Keratinocyte (primary cell): ENCODE measurements around the gene CCL28.

Experiments used
- CTCF ChIP-seq, 3 experiments: IDR thresholded peaks in 1 of 3; conservative IDR thresholded peaks in 1 of 3; optimal IDR thresholded peaks in 1 of 3; 2 replicates in 2 of 3; 3 replicates in 1 of 3; pipeline versions ENCODE3 to v1.5.1; 2011; ENCODE audit warnings: low read length in 3 of 3, mild to moderate bottlenecking in 3 of 3, moderate library complexity in 2 of 3, control low read depth in 1 of 3, inconsistent platforms in 1 of 3; ENCODE audit not compliant: insufficient read depth in 2 of 3; ENCODE audit errors: extremely low read depth in 1 of 3
- EZH2 ChIP-seq: IDR thresholded peaks from one replicate; pipeline ENCODE4 v1.6.1; 2012; ENCODE audit warnings: inconsistent platforms, mild to moderate bottlenecking, low read length, moderate library complexity

- TF ChIP-seq CTCF (optimal IDR thresholded peaks at IDR 0.05 in 1 of 3, IDR thresholded peaks at IDR 0.05 in 1 of 3, conservative IDR thresholded peaks at IDR 0.05 in 1 of 3; ENCODE audit: extremely low read depth in 1 of 3, insufficient read depth in 2 of 3, low read length in 3 of 3) (no peak), EZH2 (no peak)
Observed at GRCh38 chr5:43415935-43416802, 4.0 kb upstream of the CCL28 start.
